Mesothelial cell of epicardium (in vitro differentiated cells): ENCODE data around the gene ZBED1. TPM values are rescaled to one million over a fixed set of nuclear protein-coding genes. Genes with fewer than 3 reads are reported as not detected.

Experiments
- DNase-seq, 2 experiments: peaks; one replicate each; pipeline ENCODE4 v3.0.0; 2021; ENCODE audit warnings: low spot score in 2 of 2; ENCODE audit not compliant: unreplicated experiment in 2 of 2
- H3K27ac Mint-ChIP-seq: 2 replicates; pipeline ENCODE4 v1.8.0; 2021; ENCODE audit warnings: mixed read lengths
- H3K27me3 Mint-ChIP-seq: 2 replicates; pipeline ENCODE4 v1.8.0; 2021; ENCODE audit warnings: low read depth, mixed read lengths
- H3K36me3 Mint-ChIP-seq: 2 replicates; pipeline ENCODE4 v1.8.0; 2021; ENCODE audit warnings: mixed read lengths
- H3K4me1 Mint-ChIP-seq: 2 replicates; pipeline ENCODE4 v1.8.0; 2021; ENCODE audit warnings: mixed read lengths
- H3K4me3 Mint-ChIP-seq: 2 replicates; pipeline ENCODE4 v1.8.0; 2021; ENCODE audit warnings: mild to moderate bottlenecking, moderate library complexity, mixed read lengths
- H3K9me3 Mint-ChIP-seq: 2 replicates; pipeline ENCODE4 v1.8.0; 2021; ENCODE audit warnings: mixed read lengths
- total RNA-seq: library from RNA; stranded (reverse); gene quantifications from 3 replicates; pipeline ENCODE4 v1.2.1, GENCODE V29; 2021
- TF ChIP-seq, protein P1 (sequence below): fragments of 200-600 bp; sonication (generic); IDR thresholded peaks from one replicate; pipeline ENCODE4 v1.5.0; 2021; ENCODE audit warnings: antibody characterized with exemption; ENCODE audit not compliant: unreplicated experiment

The ZBED1 gene
- total RNA-seq, 1 donor from 2014 or later: 46.3 TPM

DNA sequence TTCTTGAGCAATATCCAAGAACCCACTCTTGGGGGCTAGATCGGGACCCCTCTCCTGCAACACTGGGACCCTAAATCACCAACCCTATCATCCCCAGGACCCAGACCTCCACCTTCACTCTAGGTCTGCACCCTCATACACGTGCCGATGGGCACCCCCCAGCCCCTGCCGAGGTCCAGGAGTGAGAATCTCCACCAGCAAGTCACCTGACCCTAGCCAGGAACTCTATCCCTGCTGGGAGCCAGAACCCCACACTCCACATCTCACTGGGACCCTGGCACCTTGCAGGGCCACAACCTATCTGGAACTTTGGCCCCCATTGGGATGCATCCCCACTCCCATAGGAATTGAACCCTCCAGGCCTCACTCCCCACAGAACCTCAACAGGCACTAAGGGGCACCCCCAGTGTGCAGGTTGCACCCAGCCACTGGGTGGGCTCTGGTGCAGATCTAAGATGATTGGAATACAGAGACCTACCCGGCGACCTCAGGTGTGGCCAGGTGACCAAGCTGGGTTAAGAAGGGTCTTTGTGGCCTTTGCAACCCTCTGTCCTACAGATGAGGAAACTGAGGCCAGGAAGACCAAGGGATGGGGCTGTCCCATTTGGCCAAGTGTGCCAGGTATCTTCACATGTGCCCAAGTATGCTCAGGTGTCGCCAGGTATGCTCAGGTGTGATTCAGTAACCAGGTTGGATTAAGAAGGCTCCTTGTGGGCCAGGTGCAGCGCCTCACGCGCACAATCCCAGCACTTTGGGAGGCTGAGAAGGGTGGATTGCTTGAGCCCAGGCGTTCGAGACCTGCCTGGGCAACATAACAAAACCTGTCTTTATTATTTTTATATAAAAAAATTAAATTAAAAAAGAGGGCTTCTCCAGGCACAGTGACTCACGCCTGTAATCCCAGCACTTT is 3.1 kb upstream of the ZBED1 start:
- Mint-ChIP-seq H3K36me3 (no peaks in the 10 kb centered on the region), H3K9me3 (no peaks in the 10 kb centered on the region), H3K4me1 (peaks cover 19% of the 10 kb centered on the region), H3K4me3 (no peak overlapping the region), H3K27ac (no peak overlapping the region), H3K27me3 (no peaks in the 10 kb centered on the region)
- TF ChIP-seq, protein P1, sequence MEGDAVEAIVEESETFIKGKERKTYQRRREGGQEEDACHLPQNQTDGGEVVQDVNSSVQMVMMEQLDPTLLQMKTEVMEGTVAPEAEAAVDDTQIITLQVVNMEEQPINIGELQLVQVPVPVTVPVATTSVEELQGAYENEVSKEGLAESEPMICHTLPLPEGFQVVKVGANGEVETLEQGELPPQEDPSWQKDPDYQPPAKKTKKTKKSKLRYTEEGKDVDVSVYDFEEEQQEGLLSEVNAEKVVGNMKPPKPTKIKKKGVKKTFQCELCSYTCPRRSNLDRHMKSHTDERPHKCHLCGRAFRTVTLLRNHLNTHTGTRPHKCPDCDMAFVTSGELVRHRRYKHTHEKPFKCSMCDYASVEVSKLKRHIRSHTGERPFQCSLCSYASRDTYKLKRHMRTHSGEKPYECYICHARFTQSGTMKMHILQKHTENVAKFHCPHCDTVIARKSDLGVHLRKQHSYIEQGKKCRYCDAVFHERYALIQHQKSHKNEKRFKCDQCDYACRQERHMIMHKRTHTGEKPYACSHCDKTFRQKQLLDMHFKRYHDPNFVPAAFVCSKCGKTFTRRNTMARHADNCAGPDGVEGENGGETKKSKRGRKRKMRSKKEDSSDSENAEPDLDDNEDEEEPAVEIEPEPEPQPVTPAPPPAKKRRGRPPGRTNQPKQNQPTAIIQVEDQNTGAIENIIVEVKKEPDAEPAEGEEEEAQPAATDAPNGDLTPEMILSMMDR: no peak
- no peak for DNase-seq

DNA sequence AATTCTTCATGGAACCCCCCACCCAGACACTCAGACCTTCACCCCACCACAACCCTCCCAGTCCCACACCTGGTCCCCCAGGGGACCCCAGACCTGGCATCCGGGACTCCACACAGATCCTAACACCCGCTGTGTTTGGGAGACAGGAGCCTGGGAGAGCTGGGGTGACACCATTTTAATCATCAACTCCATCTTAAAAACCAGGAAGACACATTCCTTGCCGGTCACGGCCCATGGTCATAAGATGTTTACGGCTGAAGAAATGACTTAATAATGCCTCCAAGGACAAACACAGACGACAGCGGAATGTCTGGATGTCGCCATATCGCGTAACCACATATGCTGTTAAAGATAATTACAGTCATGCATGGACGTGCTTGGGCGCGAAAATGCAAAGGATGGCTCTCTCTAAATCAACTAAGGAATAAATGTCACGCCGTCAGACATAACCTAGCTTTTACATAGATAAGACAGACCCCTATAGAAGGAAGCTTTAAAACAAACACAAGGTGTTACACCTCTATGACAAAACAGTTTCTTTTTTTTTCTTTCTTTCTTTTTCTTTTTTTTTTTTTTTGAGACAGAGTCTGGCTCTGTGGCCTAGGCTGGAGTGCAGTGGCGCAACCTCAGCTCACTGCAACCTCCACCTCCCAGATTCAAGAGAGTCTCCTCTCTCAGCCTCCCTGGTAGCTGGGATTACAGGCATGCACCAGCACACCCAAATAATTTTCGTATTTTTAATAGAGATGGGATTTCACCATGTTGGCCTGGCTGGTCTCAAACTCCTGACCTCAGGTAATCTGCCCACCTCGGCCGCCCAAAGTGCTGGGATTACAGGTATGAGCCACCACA is 2.1 kb upstream of the ZBED1 start:
- no peak for DNase-seq
- peaks cover 29% of the 10 kb centered on the region for H3K4me1 Mint-ChIP-seq
- H3K27ac Mint-ChIP-seq: peak overlapping the region; percentile 89
- no peaks in the 10 kb centered on the region for H3K27me3 Mint-ChIP-seq
- no peaks in the 10 kb centered on the region for H3K9me3 Mint-ChIP-seq
- peak overlapping the region; percentile 63 for H3K4me3 Mint-ChIP-seq
- TF ChIP-seq, protein P1: no peak
- H3K36me3 Mint-ChIP-seq: no peaks in the 10 kb centered on the region

DNA sequence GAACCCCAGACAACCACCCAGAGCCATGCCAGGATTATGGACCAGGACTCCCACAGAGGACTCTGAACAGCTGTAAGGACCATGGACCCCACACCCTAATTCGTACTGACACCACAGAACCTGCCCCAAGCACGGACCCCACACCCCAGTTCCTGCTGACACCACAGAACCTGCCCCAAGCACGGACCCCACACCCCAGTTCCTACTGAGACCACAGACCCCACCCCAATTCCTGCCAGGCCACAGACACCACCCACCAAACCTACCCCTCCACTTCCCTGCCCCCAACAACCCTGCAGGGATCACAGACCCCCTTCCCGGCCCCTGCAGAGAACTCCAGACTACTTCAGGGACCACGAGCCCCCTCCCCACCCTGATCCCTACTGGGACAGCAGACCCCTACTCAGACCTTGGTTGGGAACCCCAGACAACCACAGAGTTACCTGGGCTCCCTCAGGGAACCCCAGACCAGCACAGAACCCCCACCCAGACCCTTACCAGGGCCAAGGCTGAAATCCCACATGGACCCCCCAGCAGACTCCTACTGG is 1.4 kb upstream of the ZBED1 start:
- peaks cover 35% of the 10 kb centered on the region for H3K4me1 Mint-ChIP-seq
- H3K27ac Mint-ChIP-seq: peak overlapping the region; percentile 89
- no peaks in the 10 kb centered on the region for H3K27me3 Mint-ChIP-seq
- H3K9me3 Mint-ChIP-seq: no peaks in the 10 kb centered on the region
- peak overlapping the region; percentile 63 for H3K4me3 Mint-ChIP-seq
- TF ChIP-seq, protein P1: no peak
- no peaks in the 10 kb centered on the region for H3K36me3 Mint-ChIP-seq
- DNase-seq: no peak

DNA sequence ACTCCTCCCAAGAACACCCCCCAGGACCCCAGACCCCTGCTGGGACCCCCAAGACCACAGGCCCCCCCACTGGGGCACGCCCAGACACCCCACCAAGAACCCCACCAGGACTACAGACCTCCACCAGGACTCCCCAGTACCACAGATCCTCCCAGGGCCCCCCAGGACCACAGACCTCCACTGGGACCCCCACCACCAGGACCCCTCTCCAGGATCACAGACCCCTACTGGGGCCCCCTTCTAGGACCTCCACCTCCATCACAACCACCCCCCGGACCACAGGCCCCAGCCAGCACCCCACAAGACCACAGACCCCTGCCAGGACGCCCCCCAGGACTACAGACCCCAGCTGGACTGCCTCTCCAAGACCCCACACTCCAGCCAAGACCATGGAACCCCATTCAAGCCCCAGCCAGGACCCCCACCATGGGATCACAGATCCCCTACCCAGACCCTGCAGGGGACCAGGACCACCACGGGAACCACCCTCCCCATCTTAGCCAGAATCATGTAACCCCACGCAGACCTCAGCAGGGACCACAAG is 855 bp upstream of the ZBED1 start:
- peak overlapping the region; percentile 79 for H3K27ac Mint-ChIP-seq
- DNase-seq: no peak
- H3K36me3 Mint-ChIP-seq: no peaks in the 10 kb centered on the region
- no peaks in the 10 kb centered on the region for H3K27me3 Mint-ChIP-seq
- no peaks in the 10 kb centered on the region for H3K9me3 Mint-ChIP-seq
- TF ChIP-seq, protein P1: no peak
- peaks cover 35% of the 10 kb centered on the region for H3K4me1 Mint-ChIP-seq
- H3K4me3 Mint-ChIP-seq: peak overlapping the region; percentile 63

DNA sequence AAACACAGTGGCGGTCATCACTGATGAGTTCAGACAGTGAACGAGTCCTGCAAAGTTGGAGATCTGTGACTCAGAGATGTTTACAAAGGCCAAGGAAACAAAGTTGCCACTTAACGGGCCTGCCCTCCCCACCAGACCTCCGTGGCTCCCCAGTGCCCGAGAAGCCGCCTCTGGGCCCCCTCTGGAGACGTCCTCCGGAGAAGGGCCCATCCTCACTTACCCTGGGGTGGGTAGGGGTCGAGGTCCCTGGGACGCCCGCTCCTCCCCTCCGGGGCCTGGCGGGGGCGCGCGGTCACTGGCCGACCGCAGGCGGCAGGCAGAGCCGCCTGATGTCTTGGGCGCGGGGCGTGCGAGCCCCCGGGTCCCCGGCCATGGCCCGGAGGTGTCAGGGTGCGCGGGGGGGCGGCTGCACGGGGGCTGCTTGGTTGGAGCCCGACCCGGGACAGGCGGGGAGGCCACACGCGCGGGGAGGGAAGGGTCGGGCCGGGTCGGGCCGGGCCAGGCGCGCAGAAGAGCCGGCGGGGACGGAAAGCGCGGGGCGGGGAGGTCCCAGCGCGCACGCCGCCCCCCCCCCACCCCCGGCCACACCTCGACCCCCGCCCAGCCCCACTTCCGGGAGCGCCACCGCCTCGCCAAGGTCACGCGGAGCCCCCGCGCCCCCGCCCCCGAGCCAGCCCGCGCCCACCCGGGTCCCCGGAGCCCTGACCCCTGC is 529 bp downstream of the ZBED1 start:
- DNase-seq: no peak
- no peaks in the 10 kb centered on the region for H3K36me3 Mint-ChIP-seq
- peak overlapping the region; percentile 76 for H3K4me3 Mint-ChIP-seq
- H3K9me3 Mint-ChIP-seq: no peaks in the 10 kb centered on the region
- H3K27ac Mint-ChIP-seq: peak overlapping the region; percentile 87
- no peaks in the 10 kb centered on the region for H3K27me3 Mint-ChIP-seq
- TF ChIP-seq, protein P1: no peak
- peaks cover 35% of the 10 kb centered on the region for H3K4me1 Mint-ChIP-seq
